IPS DF 4.7 (cell line): ENCODE data around the gene STAG1.
"Not testable (repeated sequence)": the region's sequence is repeated elsewhere in the genome, so short reads cannot be mapped to it uniquely, and the experiment has no call there.

ENCODE experiments used
- DNase-seq: peaks from one replicate; pipeline ENCODE4 v3.0.0-alpha.2; 2013; ENCODE audit warnings: low spot score; ENCODE audit errors: extremely low read depth

Gene STAG1

GRCh38 chr3:136602818-136603217 is 149.4 kb downstream of the STAG1 start:
- DNase-seq = no peak

- DNase-seq = no peak
Observed at GRCh38 chr3:136595913-136596697, 156.1 kb downstream of the STAG1 start.

DNA sequence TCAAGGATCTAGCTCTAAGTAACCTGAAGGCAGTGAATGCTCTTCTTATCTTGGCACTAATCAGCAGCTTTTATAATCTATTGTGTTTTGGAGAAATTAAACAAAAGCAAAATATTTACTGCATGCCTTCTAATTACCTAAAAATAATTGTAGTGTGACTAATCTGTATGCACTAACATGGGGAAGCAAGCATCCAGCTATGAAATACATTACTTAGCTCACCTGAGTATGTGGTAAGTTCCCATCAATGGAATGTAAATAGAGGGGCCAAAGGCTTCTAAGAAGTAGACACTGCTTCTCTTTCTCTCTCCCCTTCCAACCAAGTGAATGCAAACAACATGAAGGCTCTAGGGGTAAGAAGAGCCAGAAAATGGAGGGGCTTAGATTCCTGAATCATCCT is 165.6 kb downstream of the STAG1 start:
- no peak for DNase-seq

DNA sequence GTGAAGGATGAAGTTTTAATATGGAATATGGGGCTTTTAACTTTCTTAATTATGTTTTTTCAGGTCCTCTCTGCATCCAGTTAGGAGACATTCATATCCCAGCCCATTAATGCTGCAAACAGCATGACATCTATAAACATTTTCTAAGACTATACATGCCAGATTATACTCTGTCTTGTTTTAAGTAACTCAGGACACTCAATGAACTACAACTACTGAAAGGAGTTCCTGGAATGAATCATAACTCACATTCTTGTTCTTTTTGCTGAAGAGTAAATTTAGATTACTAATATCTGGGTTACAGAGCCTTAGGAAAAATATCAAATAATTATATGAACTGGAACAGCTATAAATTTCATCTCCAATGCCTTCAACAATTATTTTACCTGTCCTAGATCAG is 167.4 kb downstream of the STAG1 start:
- no peak for DNase-seq

DNA sequence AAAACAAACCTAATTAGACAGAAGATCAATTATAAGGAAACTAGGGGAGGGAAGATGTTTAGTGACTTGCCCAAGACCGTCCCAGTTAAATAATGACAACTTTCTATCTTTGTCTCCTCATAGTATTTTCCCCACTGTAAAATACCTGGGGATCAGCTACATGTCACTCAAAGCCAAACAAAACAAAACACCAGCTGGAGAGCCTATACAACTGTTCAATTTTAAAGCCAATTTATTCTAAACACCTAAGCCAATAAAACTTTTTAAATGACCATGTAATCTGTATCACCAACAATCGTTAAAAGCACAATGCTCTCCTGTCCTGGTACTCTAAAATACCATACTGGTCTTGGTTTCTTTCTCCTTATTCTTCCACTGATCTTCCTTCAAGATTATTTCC is 168.4 kb downstream of the STAG1 start:
- no peak for DNase-seq

- no peak for DNase-seq
Observed at GRCh38 chr3:136577791-136578190, 174.4 kb downstream of the STAG1 start.

DNA sequence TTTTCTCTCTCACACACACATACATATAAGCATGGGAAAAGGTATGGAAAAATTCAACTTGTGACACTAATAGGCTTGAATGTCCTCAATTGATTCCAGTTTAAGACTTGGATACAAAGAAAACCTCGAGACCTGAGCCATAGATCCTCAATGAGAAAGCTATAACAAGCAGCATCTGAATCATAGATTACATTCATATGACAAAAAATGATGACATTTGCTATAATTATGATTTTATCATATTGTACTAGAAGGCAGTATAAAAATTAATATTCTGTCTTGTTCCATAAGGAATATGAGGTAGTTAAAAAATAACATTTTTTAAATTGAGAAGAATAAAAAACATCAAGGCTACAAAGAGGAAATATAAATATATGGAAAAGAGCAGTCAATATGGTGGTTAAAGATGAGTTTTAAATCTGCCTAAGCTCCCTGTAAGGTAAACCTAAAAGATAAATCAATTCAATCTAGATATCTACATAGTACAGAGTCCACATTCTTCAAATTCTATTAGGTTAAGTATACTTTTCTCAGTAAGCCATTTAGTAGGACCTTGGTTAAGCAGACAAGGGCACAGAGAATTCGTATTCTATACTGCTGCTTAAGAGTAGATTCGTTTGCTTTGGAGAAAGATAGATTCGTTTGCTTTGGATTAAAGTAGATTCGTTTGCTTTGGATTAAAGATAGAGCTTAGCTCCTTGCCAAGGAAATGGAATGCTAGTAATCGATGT is 175.7 kb downstream of the STAG1 start:
- DNase-seq = no peak

DNA sequence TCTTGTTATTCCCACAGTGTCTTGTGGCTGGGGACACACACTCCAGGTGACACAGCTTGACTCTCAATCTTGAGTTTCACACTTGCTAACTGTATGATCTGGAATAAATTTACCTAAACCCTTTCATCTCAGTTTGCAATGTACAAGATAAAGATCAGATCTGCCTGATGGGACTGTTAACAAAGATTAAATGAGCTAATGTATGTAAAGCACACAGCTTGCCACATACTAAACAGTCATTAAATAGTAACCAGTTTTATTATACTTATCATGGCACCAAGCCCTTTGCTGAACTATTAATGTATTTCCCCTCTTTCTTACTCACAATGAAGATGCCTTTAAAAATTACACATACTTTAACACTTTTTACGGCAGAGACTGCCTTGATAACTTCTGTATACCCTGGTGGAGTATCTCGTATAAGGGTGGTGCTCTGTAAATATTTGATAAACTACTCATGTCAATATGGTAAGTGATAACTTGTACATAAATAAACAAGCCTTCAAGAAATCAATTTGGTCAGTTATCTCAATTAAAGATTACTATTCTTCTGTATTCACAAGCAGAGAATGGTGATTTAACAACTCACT is 184.5 kb downstream of the STAG1 start:
- no peak for DNase-seq

DNA sequence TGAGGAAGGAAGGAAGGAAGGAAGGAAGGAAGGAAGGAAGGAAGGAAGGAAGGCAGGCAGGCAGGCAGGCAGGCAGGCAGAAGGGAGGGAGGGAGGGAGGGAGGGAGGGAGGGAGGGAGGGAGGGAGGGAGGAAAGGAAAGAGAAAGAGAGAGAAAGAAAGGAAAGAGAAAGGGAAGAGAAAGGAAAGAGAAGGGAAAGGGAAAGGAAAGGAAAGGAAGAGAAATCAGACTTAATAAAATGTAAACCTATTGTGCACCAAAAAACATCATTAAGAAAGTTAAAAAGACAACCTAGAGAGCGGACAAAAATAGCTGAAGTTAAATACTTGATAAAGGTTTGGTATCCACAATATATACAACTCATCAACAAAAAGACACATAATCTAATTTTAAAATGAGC is 187.2 kb downstream of the STAG1 start:
- DNase-seq = not testable (repeated sequence)

- no peak for DNase-seq
Observed at GRCh38 chr3:136562026-136562425, 190.2 kb downstream of the STAG1 start.

- no peak for DNase-seq
Observed at GRCh38 chr3:136559896-136560295, 192.3 kb downstream of the STAG1 start.

- not testable (repeated sequence) for DNase-seq
Observed at GRCh38 chr3:136549461-136549860, 202.7 kb downstream of the STAG1 start.

- DNase-seq = no peak
Observed at GRCh38 chr3:136547293-136547692, 204.9 kb downstream of the STAG1 start.

- no peak for DNase-seq
Observed at GRCh38 chr3:136546720-136547119, 205.5 kb downstream of the STAG1 start.

GRCh38 chr3:136545664-136546268 is 206.4 kb downstream of the STAG1 start:
- no peak for DNase-seq

- no peak for DNase-seq
Observed at GRCh38 chr3:136544532-136544931, 207.6 kb downstream of the STAG1 start.

GRCh38 chr3:136543385-136543784 is 208.8 kb downstream of the STAG1 start:
- DNase-seq = no peak

DNA sequence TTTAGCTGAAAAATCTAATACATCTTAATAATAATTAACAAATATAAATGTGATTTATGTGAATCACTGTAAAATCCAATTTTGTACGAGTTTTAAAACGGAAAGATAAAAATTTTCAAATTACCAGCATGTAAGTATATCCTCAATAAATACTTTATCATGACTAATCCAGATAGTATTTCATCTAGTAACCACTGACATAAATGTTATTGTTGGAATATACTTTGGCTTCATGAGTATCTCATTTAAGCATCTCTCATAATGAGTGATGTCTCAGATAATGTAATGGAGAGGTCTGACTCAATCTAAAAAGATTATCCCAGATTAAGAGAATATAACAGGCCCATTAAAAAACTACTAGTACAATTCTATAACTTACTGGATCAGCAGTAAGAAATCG is 216.3 kb downstream of the STAG1 start:
- DNase-seq = no peak

DNA sequence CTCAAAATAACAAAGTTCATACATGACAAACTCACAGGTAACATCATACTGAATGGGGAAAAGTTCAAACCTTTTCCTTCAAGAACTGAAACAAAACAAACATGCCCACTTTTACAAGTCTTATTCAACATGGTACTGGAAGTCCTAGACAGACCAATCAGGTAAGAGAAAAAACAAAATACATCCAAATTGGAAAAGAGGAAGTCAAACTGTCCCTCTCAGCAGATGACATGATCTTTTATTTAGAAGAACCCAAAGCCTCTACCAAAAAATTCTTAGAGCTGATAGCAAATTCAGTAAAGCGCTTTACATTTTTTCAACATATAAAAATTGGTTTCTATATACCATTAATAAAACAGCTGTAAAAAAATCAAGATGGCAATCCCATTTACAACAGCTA is 219.4 kb downstream of the STAG1 start:
- DNase-seq = no peak

GRCh38 chr3:136518102-136518501 is 234.1 kb downstream of the STAG1 start:
- no peak for DNase-seq

GRCh38 chr3:136516656-136517055 is 235.5 kb downstream of the STAG1 start:
- DNase-seq = no peak

DNA sequence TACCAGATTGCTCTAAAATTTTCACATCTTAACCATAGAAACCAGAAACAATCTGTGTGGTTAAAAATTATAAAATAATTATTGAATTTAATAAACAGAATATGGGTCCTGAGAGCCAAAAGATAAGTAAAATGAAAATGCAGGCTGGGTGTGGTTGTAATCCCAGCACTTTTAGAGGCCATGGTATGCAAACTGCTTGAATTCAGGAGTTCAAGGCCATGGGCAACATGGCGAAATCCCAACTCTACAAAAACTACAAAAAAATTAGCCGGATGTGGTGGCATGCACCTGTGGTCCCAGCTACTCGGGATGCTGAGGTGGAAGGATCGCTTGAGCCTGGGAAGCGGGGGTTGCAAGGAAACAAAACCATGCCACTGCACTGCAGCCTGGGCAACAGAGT is 236.1 kb downstream of the STAG1 start:
- DNase-seq = no peak
